GM19324 (cell line): ENCODE data around the gene USP44.
"Not testable (repeated sequence)": the region's sequence is repeated elsewhere in the genome, so short reads cannot be mapped to it uniquely, and the experiment has no call there.

ENCODE experiments used
- ATAC-seq: cut with Tn5 transposase; IDR thresholded peaks from one replicate; pipeline ENCODE4 v1.9.1; 2021; ENCODE audit warnings: mild to moderate bottlenecking, moderate library complexity; ENCODE audit not compliant: unreplicated experiment, low FRiP score

The USP44 gene

DNA sequence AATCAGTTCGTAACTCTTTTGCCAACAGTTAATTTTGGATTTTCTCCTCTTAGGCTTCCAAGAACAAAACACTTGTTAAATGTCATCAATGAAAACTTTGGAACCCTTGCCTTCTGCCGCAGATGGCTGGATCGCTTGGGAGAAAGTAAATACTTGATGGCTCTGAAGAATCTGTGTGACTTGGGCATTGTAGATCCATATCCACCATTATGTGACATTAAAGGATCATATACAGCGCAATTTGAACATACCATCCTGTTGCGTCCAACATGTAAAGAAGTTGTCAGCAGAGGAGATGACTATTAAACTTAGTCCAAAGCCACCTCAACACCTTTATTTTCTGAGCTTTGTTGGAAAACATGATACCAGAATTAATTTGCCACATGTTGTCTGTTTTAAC, 37.7 kb downstream of the USP44 start:
- no peak for ATAC-seq

DNA sequence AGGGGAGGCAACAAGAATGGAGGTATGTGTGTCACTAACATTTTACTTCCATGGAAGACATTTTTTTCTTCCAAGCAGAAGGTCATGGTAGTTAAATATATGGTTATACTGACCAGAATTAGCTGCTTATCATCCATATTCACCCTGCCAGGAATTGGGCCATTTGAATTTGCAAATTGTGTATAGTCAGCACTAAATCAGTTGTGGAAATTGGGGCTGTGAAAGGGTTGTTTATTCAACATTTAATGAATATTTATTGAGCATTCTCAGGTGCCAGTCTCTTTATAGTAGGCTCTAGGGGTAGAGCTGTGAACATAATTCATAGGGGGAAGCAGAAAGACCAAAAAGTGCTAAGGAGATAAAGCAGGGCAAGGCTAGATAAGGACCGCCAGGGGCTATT, 39.3 kb downstream of the USP44 start:
- no peak for ATAC-seq

DNA sequence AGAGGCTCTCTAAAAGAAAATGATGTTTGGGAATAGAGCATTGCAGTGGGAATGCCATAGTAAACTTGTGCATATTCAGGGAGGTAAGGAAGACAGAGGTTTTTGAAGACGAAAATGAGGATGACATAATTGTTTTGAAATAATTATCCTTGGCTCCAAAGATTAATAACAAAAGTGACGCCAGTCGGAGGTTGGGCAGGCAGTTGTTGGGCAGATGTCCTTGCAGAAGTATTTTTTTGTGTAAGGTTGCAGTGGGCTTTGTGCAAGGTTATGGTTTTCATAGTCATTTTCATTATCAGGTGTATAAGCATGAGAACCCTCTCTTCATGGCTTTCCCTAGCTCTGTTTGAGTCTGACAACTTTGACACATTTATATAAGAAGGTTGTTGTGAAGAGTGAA, 42.0 kb downstream of the USP44 start:
- ATAC-seq = no peak

DNA sequence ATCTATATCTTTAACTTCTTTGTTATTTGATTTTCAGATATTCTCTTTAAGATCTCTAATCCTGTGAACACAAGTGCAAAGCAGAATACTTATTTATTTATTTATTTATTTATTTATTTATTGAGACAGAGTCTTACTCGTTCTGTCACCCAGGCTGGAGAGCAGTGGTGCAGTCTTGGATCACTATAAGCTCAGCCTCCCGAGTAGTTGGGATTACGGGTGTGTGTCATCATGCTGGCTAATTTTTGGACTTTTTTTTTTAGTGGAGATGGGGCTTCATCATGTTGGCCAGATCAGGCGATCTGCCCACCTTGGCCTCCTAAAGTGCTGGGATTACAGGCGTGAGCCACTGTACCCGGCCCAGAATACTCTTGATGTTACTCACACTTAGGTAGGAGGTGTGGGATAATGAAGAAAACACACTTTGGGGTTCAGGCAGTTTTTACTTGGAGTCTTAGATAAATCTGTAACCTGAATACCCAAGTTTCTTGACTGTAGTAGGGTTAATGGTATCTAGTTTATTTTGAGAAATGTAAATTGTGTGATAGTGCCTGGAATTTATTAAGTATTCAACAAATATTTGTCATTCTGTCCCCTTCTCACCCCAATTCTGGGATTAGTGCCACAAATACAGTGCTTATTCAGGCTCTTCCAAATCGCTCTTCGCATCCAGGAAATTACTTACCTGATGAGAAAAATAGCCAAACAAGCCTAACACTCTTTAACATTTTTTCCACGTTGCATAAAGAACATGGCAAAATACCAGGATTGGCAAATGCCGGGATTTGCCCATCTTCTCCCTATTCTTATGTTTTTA, 44.4 kb downstream of the USP44 start:
- ATAC-seq = no peak

DNA sequence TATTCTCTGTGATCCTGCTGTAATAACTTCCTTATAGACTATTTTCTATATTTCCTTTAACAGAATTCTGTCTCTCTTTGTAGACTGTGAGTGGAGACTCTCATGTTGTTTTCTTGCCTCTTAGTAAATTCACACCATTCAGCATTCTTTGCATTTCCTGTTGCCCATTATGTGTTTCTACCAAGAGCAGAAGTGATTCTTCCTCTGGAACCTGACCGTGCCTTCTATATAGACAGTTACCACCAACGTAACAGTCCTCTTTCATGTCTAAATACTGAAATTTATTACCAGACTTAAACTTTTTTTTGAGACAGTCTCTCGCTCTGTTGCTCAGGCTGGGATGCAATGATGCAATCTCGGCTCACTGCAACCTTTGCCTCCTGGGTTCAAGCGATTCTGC, 46.2 kb downstream of the USP44 start:
- ATAC-seq = no peak

DNA sequence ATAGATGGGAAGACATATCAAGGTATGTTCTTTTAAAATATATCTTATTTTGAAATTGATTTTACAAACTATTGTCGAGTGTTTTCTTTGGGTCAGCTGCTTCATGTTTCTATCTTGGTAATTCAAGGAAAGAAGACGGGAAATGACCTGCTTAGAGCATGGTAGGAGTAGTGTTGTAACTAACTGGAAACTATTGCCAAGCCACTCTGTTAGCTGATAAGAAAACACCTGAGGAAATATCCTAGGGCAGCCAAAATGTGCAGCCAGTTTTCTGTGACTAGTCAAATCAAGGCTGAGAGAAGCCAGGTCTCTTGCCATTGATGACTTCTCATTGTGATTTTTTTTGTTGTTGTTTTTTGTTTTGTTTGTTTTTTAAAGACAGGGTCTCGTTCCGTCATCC, 47.1 kb downstream of the USP44 start:
- no peak for ATAC-seq

DNA sequence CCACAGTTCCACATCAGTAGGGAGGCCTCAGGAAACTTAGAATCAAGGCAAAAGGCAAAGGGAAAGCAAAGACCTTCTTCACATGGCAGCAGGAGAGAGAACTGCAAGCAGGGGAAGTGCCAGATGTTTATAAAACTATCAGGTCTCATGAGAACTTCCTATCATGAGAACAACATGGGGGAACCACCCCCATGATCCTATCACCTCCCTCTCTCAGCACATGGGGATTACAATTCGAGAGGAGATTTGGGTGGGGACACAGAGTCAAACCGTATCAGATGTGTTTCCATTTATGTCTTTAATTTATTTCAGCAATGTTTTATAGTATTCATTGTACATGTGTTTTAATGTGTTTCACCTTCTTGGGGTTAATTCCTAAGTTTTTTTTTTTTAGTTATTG, 51.5 kb downstream of the USP44 start:
- no peak for ATAC-seq

DNA sequence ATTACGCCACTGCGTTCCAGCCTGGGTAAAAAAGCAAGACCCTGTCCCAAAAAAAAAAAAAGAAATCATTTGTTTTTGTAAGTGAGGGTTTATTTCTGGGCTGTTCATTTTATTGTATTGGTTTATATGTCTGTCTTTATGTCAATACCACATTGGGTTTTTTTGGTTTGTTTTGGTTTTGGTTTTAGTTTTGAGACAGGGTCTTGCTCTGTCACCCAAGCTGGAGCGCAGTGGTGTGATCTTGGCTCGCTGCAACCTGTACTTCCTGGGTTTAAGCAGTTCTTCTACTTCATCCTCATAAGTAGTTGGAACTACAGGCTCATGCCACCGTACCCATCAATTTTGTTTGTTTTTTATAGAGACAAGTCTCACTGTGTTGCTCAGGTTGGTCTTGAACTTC, 52.3 kb downstream of the USP44 start:
- ATAC-seq = no peak

DNA sequence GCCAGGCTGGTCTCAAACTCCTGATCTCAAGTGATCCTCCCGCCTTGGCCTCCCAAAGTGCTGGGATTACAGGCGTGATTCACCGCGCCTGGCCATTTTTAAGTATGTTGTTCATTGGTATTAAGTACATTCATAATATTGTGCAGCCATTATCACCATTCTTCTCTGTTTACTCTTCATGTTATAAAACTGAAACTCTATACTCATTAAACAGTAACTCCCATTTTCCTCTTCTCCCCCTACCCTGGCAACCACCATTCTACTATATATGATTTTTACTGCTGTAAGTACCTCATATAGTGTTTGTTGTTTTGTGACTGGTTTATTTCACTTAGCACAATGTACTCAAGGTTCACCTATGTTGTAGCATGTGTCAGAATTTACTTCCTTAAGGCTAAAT, 54.2 kb downstream of the USP44 start:
- ATAC-seq = no peak

DNA sequence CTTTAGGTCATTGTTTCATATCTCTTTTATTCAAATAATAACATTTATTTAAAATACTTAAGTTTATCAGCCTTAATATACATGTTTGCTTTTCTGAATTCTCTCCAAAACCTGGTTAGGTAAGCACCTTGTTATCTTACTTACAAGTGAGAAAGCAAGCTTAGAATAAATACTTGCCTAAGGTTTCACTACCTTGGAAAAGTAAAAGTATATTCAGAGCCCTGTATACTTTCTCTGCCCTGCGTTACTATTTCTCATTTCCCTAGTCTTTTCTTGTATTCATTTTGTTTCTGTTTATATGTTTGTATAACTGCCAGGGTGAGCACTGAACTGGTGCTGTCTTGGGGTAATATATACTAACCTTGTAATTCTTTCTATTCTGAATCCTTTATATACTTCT, 55.8 kb downstream of the USP44 start:
- no peak for ATAC-seq

DNA sequence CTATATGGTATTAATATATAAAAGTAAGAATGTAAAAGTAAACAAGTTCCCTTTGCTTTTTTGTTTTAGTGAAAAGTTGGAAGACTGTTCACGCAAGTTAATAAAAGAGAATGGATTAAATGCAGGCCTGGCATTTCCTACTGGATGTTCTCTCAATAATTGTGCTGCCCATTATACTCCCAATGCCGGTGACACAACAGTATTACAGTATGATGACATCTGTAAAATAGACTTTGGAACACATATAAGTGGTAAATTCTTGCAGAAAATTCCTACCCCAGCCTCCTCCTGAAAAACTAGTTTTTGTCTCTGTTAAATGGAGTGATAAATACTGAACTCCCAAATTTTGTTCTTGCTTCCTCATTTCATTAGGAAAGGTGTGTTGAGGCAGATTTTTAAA, 56.4 kb downstream of the USP44 start:
- no peak for ATAC-seq

DNA sequence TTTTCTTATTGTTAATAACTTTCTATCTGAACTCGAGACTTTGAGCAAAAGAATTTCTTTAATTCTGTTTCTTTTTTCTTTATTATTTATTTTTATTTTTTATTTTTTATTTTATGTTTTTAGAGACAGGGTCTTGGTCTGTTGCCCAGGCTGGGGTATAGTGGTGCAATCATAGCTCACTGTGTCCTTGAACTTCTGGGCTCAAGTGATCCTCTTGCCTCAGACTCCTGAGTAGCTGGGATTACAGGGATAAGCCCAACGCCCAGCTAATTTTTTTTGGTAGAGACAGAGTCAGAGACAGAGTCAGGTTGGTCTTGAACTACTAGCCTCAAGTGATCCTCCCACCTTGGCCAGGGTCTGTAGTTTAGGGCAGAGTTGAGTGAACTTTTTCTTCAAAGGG, 58.8 kb downstream of the USP44 start:
- ATAC-seq = no peak

DNA sequence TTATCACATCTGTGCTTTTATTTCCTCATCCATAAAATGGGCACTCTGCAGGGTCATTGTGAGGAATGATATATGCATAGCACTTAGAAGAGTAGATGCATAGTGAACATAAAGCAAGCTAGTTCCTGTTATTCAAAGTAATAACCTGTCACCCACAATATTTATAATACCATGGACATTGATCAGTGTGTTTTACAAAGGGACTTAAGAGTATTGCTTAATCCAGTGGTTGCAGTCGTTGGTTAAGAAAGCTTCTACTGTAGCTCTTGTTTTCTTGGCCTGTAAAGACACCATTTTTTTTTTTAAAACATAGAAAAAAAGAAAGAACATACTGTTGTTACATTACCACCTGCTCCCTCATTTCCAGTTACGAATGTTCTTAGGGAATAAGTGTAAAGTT, 64.3 kb downstream of the USP44 start:
- no peak for ATAC-seq

DNA sequence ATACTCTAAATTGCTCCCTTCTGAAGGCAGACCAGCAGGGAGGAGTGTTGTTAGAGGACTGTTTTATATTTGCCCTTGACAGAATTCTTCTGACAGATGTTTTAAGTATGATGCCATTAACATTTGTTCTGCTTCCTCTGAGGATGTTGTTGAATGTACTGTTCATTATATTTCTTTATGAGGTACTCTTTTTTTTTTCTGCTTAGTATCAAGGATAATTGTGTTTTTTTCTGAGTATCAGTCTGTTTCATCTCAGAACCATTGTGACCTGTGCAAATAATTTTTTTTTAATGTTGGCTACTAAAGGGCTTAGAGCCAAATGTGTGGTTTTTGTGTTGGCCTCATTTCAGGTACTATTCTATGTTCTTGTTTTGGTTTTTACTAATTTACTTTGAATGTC, 66.8 kb downstream of the USP44 start:
- no peak for ATAC-seq

DNA sequence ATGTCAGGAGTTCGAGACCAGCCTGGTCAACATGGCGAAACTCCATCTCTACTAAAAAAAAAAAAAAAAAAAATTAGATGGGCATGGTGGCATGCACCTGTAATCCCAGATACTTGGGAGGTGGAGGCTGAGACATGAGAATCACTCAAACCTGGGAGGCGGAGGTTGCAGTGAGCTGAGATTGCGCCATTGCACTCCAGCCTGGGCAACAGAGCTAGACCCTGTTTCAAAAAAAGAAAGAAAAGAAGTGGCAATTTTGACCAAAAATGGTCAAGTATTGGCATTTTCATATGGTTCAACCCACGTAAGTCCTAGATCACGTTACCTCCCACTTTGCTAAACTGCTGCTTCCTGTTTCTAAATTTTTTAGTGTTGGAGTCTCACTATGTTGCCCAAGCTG, 68.7 kb downstream of the USP44 start:
- not testable (repeated sequence) for ATAC-seq

DNA sequence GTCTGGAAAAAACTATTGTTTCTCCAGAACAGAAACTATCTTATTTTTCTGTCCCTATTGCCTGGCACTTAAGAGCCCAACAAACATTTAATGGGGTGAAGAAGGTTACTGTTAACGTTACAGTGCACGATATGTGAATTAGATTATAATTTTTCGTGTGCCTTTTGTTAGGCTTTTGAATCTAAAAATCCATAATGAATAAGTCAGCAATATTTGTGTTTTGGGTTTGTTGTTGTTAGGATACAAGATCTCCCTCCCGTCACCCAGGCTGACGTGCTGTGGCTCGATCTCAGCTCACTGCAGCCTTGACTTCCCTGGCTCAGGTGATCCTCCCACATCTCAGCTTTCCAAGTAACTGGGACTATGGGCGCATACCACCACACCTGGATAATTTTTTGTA, 69.4 kb downstream of the USP44 start:
- no peak for ATAC-seq

DNA sequence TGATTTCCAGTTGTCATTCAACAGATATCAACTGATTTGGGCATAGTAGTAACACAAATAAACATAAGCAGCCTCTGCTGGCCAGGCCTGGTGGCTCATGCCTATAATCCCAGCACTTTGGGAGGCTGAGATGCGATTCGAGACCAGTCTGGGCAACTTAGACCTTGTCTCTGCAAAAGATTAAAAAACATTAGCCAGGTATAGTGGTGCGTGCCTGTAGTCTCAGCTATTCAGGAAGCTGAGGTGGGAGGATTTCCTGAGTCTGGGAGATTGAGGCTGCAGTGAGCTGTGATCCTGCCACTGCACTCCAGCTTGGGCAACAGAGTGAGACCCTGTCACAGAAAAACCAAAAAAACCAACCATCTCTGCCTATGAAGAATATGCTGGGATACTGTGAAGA, 70.2 kb downstream of the USP44 start:
- ATAC-seq = no peak

DNA sequence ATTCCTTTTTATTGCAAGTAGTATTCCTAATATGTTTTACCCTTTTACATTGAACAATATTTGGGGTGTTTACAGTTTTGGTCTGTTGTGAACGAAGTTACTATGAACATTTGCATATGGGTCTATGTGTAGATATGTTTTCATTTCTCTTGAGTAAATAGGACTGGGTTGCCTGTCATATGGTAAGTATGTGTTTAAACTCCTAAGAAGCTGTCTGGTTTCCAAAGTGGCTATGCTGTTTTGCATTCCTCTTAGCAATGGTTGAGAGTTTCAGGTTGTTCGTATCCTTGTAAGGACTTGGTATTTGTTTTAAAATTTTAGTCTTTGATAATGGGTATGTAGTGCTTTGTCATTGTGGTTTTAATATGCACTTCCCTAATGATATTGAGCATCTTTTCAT, 71.0 kb downstream of the USP44 start:
- ATAC-seq = no peak

DNA sequence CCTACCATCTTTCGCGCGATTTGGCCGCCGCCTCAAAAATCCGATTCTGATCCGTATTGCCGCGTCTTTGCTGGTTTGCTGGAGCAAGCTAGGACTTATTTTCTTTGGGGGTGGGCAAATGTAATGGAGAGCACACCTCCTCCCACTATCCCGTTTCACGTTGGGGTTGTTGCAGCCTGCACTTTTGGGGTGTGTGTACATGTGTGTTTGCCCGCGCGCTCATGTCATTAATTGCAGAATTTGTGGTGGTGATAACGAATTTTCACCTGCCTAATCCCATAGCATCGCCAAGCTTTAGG, 76.7 kb downstream of the USP44 start:
- ATAC-seq = no peak

DNA sequence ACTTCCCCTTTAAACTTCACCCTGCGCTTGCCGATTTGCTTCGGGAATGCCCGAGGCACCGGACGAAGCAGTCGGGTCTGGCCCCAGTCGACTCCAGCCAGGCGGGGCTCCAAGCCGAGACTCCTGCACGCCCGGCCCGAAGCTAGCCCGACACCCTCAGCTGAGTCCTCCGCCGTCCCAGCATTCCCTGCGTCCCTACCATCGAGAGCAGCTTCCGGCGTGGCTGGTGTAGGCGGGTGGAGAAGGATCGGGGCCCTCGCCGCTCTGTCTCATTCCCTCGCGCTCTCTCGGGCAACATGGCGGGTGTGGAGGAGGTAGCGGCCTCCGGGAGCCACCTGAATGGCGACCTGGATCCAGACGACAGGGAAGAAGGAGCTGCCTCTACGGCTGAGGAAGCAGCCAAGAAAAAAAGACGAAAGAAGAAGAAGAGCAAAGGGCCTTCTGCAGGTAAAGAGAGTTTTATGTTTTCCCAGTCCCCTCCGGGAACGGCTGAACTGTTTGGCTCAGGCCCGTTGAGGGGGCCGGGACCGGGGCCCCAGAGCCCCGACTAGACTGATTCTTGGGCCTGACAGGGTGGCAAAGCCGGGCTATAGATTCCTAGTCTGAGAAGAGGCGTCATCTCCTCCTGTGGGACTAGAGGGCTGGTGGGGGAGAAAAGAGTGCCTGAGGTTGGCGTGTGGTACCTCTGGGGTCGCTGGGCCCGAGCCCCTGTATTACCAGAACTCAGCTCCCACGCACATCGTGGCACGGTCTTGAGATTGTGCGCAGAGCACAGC, 77.2 kb downstream of the USP44 start, which contains the start of gene METAP2:
Gene METAP2 (plus strand): TSS at position 269 of the 776 bp plus-strand sequence. CDS start 28 bp downstream, at position 297.
- peak; percentile 98 for ATAC-seq

DNA sequence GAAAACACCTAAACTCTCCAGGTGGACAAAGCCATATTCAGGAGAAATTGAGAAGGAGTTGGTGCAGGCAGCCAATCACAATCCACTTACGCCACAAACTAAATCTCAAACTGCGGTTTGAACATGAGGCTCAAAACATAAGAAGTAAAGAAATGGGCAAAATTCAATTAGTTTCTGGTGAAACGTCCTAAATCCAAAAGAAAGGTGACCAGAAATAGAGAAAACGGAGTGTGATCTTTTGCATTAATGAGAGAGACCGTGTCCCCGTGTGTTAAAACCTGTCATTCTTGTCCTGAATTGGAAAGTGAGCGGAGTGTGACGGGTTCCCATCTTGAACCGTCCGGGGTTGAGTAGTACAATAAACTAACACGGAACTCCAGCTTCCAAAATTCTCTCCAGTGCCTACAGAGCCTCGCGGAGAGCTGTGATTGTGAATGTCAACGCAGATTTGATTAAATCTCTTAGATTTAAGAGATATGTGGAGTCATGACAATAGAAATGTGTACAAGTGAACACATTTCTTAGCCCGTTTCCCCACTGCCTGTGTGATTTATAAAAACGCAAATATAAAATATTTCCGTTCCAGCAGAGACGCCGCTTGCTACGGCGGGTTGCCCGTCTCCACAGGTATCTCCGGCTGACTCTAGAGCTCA, 77.9 kb downstream of the USP44 start:
- ATAC-seq = peak; percentile 23

DNA sequence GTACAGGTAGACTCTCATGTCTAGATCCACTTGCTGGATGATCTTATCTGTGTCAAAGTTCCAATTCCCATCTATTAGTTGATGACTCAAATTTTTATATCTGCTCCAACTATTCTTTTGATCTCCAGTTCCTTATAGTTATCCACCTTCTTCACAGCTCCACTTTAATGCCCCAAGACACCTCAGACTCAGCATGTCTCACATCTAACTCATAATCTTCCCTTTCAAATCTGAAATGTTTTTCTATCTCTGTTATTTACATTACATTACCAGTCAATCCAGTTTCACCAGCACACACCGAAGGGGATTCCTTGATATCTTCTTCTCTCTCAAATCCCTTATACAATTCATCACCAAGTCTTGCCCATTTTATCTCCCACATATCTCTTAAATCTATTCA, 81.0 kb downstream of the USP44 start:
- no peak for ATAC-seq
